NT2/D1 (cell line): Measurements from ENCODE around the gene STARD9.

Source experiments
- DNase-seq: peaks from one replicate; pipeline ENCODE4 v3.0.0-alpha.2; 2011; ENCODE audit warnings: low read depth, low spot score
- H3K27me3 ChIP-seq: 2 replicates; pipeline ENCODE4 v1.6.0; 2011; ENCODE audit warnings: mild to moderate bottlenecking; ENCODE audit not compliant: insufficient read length, insufficient read depth
- H3K36me3 ChIP-seq: 2 replicates; pipeline ENCODE4 v1.6.1; 2011; ENCODE audit warnings: mild to moderate bottlenecking, low read length, mixed read lengths; ENCODE audit not compliant: insufficient read depth, insufficient read length
- H3K4me1 ChIP-seq: 2 replicates; pipeline ENCODE4 v1.5.1; 2011; ENCODE audit not compliant: insufficient read depth, insufficient read length
- H3K4me3 ChIP-seq: 2 replicates; pipeline ENCODE4 v1.5.1; 2011; ENCODE audit warnings: low read depth; ENCODE audit not compliant: insufficient read length
- H3K9ac ChIP-seq: 2 replicates; pipeline ENCODE4 v1.6.0; 2011; ENCODE audit warnings: low read depth; ENCODE audit not compliant: insufficient read length
- H3K9me3 ChIP-seq: 2 replicates; pipeline ENCODE4 v1.5.1; 2011; ENCODE audit warnings: mild to moderate bottlenecking, low read length; ENCODE audit not compliant: insufficient read depth
- SUZ12 ChIP-seq: IDR thresholded peaks from 2 replicates; pipeline ENCODE4 v1.6.1; 2011; ENCODE audit not compliant: insufficient read length, insufficient read depth; ENCODE audit errors: extremely low read depth
- YY1 ChIP-seq: IDR thresholded peaks from 2 replicates; pipeline ENCODE4 v1.6.1; 2011; ENCODE audit not compliant: insufficient read length, insufficient read depth
- ZNF274 ChIP-seq: IDR thresholded peaks from 2 replicates; pipeline ENCODE4 v1.6.1; 2011; ENCODE audit warnings: mild to moderate bottlenecking, low read depth, low read length

Gene STARD9

GRCh38 chr15:42731461-42731860, 156.1 kb downstream of the STARD9 start:
- Histone ChIP-seq H3K36me3 (peaks cover 86% of the 10 kb centered on the region), H3K9ac (no peak overlapping the region), H3K4me1 (peaks cover 11% of the 10 kb centered on the region), H3K27me3 (no peaks in the 10 kb centered on the region), H3K9me3 (no peaks in the 10 kb centered on the region), H3K4me3 (no peak overlapping the region)
- TF ChIP-seq YY1 (no peak), ZNF274 (no peak), SUZ12 (no peak)
- no peak for DNase-seq

GRCh38 chr15:42732095-42732827, 156.9 kb downstream of the STARD9 start:
- DNase-seq: no peak
- Histone ChIP-seq H3K9me3 (no peaks in the 10 kb centered on the region), H3K36me3 (peaks cover 79% of the 10 kb centered on the region), H3K27me3 (no peaks in the 10 kb centered on the region), H3K9ac (no peak overlapping the region), H3K4me3 (no peak overlapping the region), H3K4me1 (peaks cover 11% of the 10 kb centered on the region)
- no peak for TF ChIP-seq SUZ12
- TF ChIP-seq YY1: no peak
- TF ChIP-seq ZNF274: no peak

GRCh38 chr15:42733027-42733426, 157.6 kb downstream of the STARD9 start:
- no peak overlapping the region for H3K4me3 ChIP-seq
- H3K36me3 ChIP-seq: peaks cover 73% of the 10 kb centered on the region
- peaks cover 11% of the 10 kb centered on the region for H3K4me1 ChIP-seq
- H3K9me3 ChIP-seq: no peaks in the 10 kb centered on the region
- DNase-seq: no peak
- H3K27me3 ChIP-seq: no peaks in the 10 kb centered on the region
- TF ChIP-seq YY1 (no peak), SUZ12 (no peak), ZNF274 (no peak)
- no peak overlapping the region for H3K9ac ChIP-seq

- no peaks in the 10 kb centered on the region for H3K9me3 ChIP-seq
- H3K4me3 ChIP-seq: no peak overlapping the region
- TF ChIP-seq YY1 (no peak), ZNF274 (no peak), SUZ12 (no peak)
- peaks cover 63% of the 10 kb centered on the region for H3K36me3 ChIP-seq
- DNase-seq: no peak
- H3K27me3 ChIP-seq: no peaks in the 10 kb centered on the region
- peaks cover 7% of the 10 kb centered on the region for H3K4me1 ChIP-seq
- H3K9ac ChIP-seq: no peak overlapping the region
These were observed 158.8 kb downstream of the STARD9 start for GRCh38 chr15:42734076-42734672.

GRCh38 chr15:42735382-42736165, 160.2 kb downstream of the STARD9 start:
- Histone ChIP-seq H3K36me3 (peaks cover 51% of the 10 kb centered on the region), H3K9ac (peak overlapping the region; percentile 94)
- no peak for TF ChIP-seq ZNF274
- no peak for TF ChIP-seq SUZ12
- no peak for TF ChIP-seq YY1

GRCh38 chr15:42736178-42736792, 160.9 kb downstream of the STARD9 start:
- Histone ChIP-seq H3K4me3 (peak overlapping the region; percentile 81), H3K27me3 (no peaks in the 10 kb centered on the region), H3K36me3 (peaks cover 44% of the 10 kb centered on the region), H3K9ac (peak overlapping the region; percentile 94), H3K4me1 (no peaks in the 10 kb centered on the region), H3K9me3 (no peaks in the 10 kb centered on the region)
- DNase-seq: no peak
- TF ChIP-seq ZNF274: no peak

More at GRCh38 chr15:42735382-42736165, 160.2 kb downstream of the STARD9 start:
- DNase-seq: no peak
- Histone ChIP-seq H3K4me3 (peak overlapping the region; percentile 81), H3K27me3 (no peaks in the 10 kb centered on the region), H3K9me3 (no peaks in the 10 kb centered on the region), H3K4me1 (peaks cover 2% of the 10 kb centered on the region)

- Histone ChIP-seq H3K4me3 (peak within 1 kb of the TSS; percentile 81), H3K27me3 (no peaks in the 10 kb centered on the region), H3K4me1 (no peaks in the 10 kb centered on the region), H3K9me3 (no peaks in the 10 kb centered on the region), H3K36me3 (peaks cover 37% of the 10 kb centered on the region), H3K9ac (peak within 1 kb of the TSS; percentile 94)
- TF ChIP-seq YY1: no peak
- TF ChIP-seq SUZ12: no peak
- no peak for TF ChIP-seq ZNF274
- peak; percentile 43 for DNase-seq
These were observed 161.6 kb downstream of the STARD9 start, which contains the start of gene CDAN1 for GRCh38 chr15:42736793-42737528. CDAN1 (minus strand) TSS chr15:42737128; CDS start chr15:42737102, 26 bp downstream.
